ENCODE measurements around the gene TTLL11. TPM values are rescaled to one million over a fixed set of nuclear protein-coding genes. Genes with fewer than 3 reads are reported as not detected.

Gene TTLL11
- total RNA-seq, 6 donors from 2014 or later: 6.8 to 18.9 (median 12.9) TPM

DNA sequence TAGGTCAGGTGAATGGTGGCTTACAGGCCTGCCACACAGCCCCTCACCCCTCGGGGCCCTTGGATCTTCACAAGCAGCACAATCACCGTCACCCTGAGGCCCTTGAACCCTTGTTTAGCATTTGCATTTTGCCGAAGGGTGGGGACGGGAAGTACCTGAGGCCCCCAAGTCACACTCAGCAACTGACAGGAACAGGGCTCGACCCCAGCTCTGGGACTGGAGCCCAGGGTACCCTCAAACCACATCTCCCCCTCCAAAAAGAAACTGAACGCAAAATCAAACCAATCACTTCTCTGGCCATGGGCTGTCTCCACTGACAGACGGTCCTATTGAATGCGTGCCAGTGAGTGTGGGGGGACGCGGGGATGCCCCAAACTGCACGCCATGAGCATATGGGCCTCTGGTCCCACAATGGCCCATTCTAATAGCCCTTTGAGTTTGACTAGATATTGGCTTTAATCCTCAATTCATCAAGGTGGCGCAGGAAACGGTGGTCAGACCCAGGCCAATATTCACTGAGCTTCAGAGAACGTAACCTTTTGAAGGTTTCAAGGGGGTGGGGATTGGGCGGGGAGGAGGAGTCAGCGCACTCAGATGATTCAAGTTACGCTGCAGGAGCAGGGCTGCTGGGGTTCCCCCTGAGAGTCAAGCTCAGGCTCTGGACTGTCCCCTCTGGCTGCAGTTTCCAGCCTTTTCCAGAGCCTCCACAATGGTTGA lies 265.7 kb downstream of the TTLL11 start:
- H3K9me3 ChIP-seq: no peaks in the 10 kb centered on the region
- no peaks in the 10 kb centered on the region for H3K27me3 ChIP-seq
- no peak overlapping the region for H3K27ac ChIP-seq
- H3K36me3 ChIP-seq: no peaks in the 10 kb centered on the region
- ATAC-seq (ENCODE audit: low FRiP score in 2 of 2): no peak
- 90 to 94% methylated on average over 17 of the region's 17 CpGs for WGBS, 2 donors
- peak in 1 of 2 donors; percentile 15 for DNase-seq
- no peak overlapping the region for H3K4me3 ChIP-seq
- H3K4me1 ChIP-seq: peaks cover 0 to 6% (median 2%) of the 10 kb centered on the region in 4 donors
- no peak for TF ChIP-seq POLR2AphosphoS5 (IDR thresholded peaks at IDR 0.05)

DNA sequence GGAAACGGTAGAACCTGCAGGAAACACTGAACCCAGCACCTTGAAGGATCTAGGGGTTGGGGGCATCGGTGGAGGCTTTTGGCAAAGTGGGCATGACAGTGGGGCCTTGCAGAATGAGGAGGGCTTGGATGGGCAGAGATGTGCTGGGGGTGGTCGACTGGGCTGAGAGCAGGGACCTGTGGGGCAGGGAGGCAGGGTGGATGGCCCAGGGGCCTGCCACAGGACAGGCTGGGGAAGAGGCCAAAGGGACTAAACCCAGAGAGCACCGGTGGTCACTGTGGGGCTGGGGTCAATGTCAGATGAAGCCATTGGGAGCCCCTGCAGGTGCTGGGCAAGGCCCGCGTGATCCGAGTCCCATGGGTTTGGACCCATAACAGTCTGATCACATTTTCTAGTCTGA lies 266.4 kb downstream of the TTLL11 start:
- Histone ChIP-seq H3K9me3 (no peaks in the 10 kb centered on the region), H3K27me3 (no peaks in the 10 kb centered on the region), H3K4me3 (no peak overlapping the region), H3K4me1 (peaks cover 0 to 8% (median 3%) of the 10 kb centered on the region in 4 donors), H3K36me3 (no peaks in the 10 kb centered on the region), H3K27ac (no peak overlapping the region)
- peak in 1 of 2 donors; percentile 14 for DNase-seq
- no peak for ATAC-seq (ENCODE audit: low FRiP score in 2 of 2)
- WGBS, 2 donors: 83 to 96% methylated on average over 7 of the region's 7 CpGs
- TF ChIP-seq, protein P1, sequence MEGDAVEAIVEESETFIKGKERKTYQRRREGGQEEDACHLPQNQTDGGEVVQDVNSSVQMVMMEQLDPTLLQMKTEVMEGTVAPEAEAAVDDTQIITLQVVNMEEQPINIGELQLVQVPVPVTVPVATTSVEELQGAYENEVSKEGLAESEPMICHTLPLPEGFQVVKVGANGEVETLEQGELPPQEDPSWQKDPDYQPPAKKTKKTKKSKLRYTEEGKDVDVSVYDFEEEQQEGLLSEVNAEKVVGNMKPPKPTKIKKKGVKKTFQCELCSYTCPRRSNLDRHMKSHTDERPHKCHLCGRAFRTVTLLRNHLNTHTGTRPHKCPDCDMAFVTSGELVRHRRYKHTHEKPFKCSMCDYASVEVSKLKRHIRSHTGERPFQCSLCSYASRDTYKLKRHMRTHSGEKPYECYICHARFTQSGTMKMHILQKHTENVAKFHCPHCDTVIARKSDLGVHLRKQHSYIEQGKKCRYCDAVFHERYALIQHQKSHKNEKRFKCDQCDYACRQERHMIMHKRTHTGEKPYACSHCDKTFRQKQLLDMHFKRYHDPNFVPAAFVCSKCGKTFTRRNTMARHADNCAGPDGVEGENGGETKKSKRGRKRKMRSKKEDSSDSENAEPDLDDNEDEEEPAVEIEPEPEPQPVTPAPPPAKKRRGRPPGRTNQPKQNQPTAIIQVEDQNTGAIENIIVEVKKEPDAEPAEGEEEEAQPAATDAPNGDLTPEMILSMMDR (IDR thresholded peaks at IDR 0.05): no peak
- TF ChIP-seq POLR2A (IDR thresholded peaks at IDR 0.05) (no peak), EP300 (IDR thresholded peaks at IDR 0.05) (no peak), POLR2AphosphoS5 (IDR thresholded peaks at IDR 0.05) (no peak)

DNA sequence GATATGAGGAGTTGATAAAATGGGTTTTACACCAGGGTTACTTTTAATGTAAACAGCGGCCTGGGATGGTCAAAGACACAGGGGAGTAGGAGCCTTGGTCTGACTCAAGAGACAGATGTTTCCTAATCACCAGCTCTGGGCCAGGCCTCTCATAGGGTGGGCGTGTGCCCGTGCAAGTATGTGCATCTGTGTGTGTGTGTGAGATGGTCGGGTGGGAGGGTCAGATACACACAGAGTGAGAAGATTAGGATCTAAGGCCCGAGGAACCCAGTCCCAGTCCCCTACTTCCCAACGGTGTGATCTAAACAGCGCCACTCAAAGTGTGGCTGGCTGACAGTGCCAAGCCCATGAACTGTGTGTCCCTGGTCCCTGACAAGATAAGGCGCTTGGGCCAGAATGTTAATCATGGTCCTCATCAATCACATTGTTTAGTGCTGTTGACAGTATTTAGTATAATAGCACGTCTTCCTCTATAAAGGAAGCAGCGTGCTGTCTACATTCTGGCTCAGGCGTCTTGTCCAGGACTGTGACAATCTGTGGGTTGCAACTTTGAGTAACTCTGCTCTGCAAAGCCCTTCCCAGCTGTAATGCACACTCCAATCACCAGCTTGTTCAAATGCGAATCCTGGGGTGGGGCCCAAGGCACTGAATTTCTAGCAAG lies 267.9 kb downstream of the TTLL11 start:
- 61 to 73% methylated on average over 12 of the region's 12 CpGs for WGBS, 2 donors
- TF ChIP-seq, protein P1 (IDR thresholded peaks at IDR 0.05): no peak
- TF ChIP-seq POLR2A (IDR thresholded peaks at IDR 0.05) (no peak), EP300 (IDR thresholded peaks at IDR 0.05) (no peak), POLR2AphosphoS5 (IDR thresholded peaks at IDR 0.05) (peak in 1 of 2 donors; percentile 59)
- H3K4me1 ChIP-seq: peaks cover 0 to 9% (median 7%) of the 10 kb centered on the region in 4 donors
- H3K27me3 ChIP-seq: no peaks in the 10 kb centered on the region
- H3K36me3 ChIP-seq: no peaks in the 10 kb centered on the region
- DNase-seq: no peak
- ATAC-seq (ENCODE audit: low FRiP score in 2 of 2): no peak
- H3K9me3 ChIP-seq: no peaks in the 10 kb centered on the region
- no peak overlapping the region for H3K27ac ChIP-seq
- H3K4me3 ChIP-seq: no peak overlapping the region

DNA sequence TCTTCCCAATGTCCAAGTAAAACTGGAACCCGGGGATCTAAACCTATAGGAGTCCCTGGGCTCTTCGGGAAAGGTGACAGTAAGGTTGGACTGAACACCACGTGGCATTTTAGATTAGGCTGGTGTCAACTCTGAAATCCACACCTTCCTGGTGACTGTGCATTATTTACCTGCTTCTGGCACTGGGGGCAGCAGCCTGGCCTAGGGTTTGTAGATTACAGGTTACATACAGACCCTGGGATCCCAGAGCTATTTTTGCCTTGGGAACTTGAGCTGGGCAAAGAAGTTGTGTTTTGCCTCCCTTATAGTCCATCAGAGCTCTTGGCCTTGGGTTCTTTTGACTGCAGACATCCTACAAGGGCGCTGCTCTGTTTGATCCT lies 268.5 kb downstream of the TTLL11 start:
- 84 to 86% methylated on average over 3 to 4 of the region's 4 CpGs for WGBS, 2 donors
- TF ChIP-seq POLR2AphosphoS5 (IDR thresholded peaks at IDR 0.05): no peak
- TF ChIP-seq, protein P1 (IDR thresholded peaks at IDR 0.05): no peak
- Histone ChIP-seq H3K36me3 (no peaks in the 10 kb centered on the region), H3K27ac (no peak overlapping the region), H3K9me3 (no peaks in the 10 kb centered on the region), H3K4me1 (peaks cover 0 to 9% (median 9%) of the 10 kb centered on the region in 4 donors), H3K27me3 (no peaks in the 10 kb centered on the region), H3K4me3 (no peak overlapping the region)
- ATAC-seq (ENCODE audit: low FRiP score in 2 of 2): no peak
- no peak for DNase-seq

DNA sequence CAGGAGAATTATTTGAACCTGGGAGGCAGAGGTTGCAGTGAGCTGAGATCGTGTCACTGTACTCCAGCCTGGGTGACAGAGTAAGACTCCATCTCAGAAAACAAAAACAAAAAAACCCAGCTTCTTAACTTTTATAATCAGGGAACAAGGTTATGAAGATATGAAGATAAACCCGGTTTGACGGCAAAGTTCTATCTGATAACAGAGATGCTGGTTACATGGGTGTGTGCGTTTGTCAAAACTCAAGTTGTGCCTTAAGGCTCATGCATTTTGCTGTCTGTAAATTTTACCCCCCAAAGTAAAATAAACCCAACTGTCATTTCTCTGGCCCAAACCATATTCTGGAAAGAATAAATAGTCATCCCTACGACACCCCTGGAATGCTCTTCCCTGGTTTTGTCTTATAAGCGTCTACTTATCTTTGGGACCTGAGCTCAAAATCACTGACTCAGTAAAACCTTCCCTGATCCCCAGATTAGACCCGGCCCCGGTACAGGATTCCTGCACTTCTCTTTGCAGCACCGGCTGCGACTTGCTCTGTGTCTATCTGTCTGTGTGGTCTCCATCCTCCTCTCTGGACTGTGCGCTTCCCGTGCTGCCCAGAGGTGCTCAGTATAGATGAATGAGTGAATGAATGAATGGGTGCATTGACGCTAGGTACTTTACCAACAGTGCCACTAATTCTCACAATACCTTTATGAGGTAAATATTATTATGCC lies 269.5 kb downstream of the TTLL11 start:
- 96% methylated on average over 13 of the region's 13 CpGs for WGBS, 2 donors
- no peak for DNase-seq
- H3K27ac ChIP-seq: no peak overlapping the region

More for the DNA sequence above, 269.5 kb downstream of the TTLL11 start:
- Histone ChIP-seq H3K4me1 (peaks cover 0 to 13% (median 9%) of the 10 kb centered on the region in 4 donors), H3K9me3 (no peaks in the 10 kb centered on the region), H3K27me3 (no peaks in the 10 kb centered on the region), H3K36me3 (no peaks in the 10 kb centered on the region), H3K4me3 (no peak overlapping the region)
- no peak for ATAC-seq (ENCODE audit: low FRiP score in 2 of 2)
- no peak for TF ChIP-seq EP300 (IDR thresholded peaks at IDR 0.05)
- no peak for TF ChIP-seq POLR2AphosphoS5 (IDR thresholded peaks at IDR 0.05)
- no peak for TF ChIP-seq POLR2A (IDR thresholded peaks at IDR 0.05)
- TF ChIP-seq, protein P1 (IDR thresholded peaks at IDR 0.05): no peak

All from upper lobe of left lung (tissue), 6 donors.